BE2C (cell line): ENCODE results near the gene OXA1L.
"Not testable (repeated sequence)": the region's sequence is repeated elsewhere in the genome, so short reads cannot be mapped to it uniquely, and the experiment has no call there.

Experiments
- DNase-seq: peaks from one replicate; pipeline ENCODE4 v3.0.0-alpha.2; 2020
- H3K27me3 ChIP-seq: fragments of 250-450 bp; sonication (Bioruptor Pico); 2 replicates; pipeline ENCODE4 v1.5.1; 2020; ENCODE audit warnings: mild to moderate bottlenecking
- H3K36me3 ChIP-seq: fragments of 250-450 bp; sonication (Bioruptor Pico); 2 replicates; pipeline ENCODE4 v1.5.1; 2020; ENCODE audit warnings: mild to moderate bottlenecking
- H3K4me1 ChIP-seq: fragments of 250-450 bp; sonication (Bioruptor Pico); 2 replicates; pipeline ENCODE4 v1.5.1; 2020
- H3K4me3 ChIP-seq: 2 replicates; pipeline ENCODE4 v1.5.1; 2011; ENCODE audit warnings: low read depth, low read length
- H3K9me3 ChIP-seq: fragments of 250-450 bp; sonication (Bioruptor Pico); 2 replicates; pipeline ENCODE4 v1.5.1; 2020
- TF ChIP-seq, protein P1 (sequence below): IDR thresholded peaks from 2 replicates; pipeline ENCODE4 v1.5.1; 2012; ENCODE audit warnings: mild to moderate bottlenecking, low read depth, low read length

OXA1L gene

DNA sequence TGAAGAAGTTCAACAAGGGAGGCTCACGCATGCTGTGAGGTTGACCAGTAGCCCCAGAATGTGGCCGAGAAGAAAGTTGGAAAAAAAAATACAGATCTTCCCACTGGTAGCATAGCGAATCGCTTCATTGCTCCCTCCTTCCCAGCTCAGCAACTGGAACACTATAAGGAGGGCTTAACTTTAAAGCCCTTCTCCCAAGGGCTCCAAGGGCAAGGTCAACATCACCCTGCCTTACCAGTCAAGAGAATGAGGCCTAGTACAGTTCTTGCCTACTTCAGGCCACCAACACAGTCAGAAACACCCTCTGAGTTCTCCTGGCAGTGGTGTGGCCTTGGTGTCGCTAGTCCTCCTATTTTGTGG, 14.4 kb downstream of the OXA1L start:
- no peaks in the 10 kb centered on the region for H3K9me3 ChIP-seq
- no peak overlapping the region for H3K4me3 ChIP-seq
- TF ChIP-seq, protein P1, sequence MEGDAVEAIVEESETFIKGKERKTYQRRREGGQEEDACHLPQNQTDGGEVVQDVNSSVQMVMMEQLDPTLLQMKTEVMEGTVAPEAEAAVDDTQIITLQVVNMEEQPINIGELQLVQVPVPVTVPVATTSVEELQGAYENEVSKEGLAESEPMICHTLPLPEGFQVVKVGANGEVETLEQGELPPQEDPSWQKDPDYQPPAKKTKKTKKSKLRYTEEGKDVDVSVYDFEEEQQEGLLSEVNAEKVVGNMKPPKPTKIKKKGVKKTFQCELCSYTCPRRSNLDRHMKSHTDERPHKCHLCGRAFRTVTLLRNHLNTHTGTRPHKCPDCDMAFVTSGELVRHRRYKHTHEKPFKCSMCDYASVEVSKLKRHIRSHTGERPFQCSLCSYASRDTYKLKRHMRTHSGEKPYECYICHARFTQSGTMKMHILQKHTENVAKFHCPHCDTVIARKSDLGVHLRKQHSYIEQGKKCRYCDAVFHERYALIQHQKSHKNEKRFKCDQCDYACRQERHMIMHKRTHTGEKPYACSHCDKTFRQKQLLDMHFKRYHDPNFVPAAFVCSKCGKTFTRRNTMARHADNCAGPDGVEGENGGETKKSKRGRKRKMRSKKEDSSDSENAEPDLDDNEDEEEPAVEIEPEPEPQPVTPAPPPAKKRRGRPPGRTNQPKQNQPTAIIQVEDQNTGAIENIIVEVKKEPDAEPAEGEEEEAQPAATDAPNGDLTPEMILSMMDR, result no peak
- H3K4me1 ChIP-seq, result no peaks in the 10 kb centered on the region
- H3K36me3 ChIP-seq, result no peaks in the 10 kb centered on the region
- no peaks in the 10 kb centered on the region for H3K27me3 ChIP-seq
- no peak for DNase-seq

DNA sequence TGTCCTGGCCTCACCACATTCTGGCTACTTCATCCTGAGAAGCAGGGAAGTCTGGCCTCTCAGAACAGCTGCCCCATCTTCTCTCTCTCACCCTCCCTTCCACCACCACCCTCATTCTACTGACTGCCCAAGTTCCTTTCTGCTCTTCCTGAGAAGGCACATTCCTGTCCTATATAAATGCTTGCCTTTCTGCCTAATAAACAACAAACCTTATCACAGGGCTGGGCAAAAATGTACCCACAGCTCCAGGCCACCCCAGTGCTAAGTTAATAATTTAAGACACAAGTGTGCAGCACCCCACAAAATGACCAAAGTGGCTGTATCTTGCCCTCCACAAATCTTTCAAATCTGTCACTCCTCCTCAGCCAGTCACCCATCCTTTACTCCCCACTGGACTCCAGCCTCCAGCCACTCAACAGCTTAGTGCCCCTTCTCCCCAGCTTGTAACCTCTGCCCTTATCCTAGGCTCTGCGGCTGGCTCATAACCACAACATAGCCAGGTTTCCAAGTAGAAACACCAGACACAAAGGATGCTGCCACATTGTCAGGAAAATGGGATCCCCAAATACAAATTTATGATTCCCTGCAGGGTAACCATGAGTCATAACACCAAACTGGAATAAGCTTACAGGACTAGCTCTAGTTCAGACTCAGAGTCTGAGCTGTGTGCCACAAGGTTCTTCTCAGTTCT, 15.0 kb downstream of the OXA1L start:
- no peaks in the 10 kb centered on the region for H3K4me1 ChIP-seq
- H3K36me3 ChIP-seq, result no peaks in the 10 kb centered on the region
- H3K27me3 ChIP-seq, result no peaks in the 10 kb centered on the region
- no peaks in the 10 kb centered on the region for H3K9me3 ChIP-seq
- no peak overlapping the region for H3K4me3 ChIP-seq
- TF ChIP-seq, protein P1, result no peak
- DNase-seq, result no peak

DNA sequence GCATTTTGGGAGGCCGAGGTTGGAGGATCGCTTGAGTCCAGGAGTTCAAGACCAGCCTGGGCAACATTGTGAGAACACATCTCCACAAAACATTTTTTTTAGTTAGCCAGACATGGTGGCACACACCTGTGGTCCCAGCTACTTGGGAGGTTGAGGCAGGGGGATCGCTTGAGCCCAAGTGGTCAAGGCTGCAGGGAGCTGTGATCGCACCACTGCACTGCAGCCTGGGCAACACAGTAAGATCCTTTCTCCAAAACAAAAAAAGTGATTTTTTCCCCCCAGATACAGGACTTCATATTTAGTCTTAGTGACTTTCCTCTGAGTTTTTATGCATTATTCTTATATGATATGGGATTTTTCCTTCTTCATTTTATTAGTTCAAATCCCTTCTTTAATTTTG, 20.2 kb downstream of the OXA1L start:
- no peaks in the 10 kb centered on the region for H3K36me3 ChIP-seq
- peaks cover 5% of the 10 kb centered on the region for H3K27me3 ChIP-seq
- no peak for DNase-seq
- peaks cover 2% of the 10 kb centered on the region; the same call in 1 of the 2 replicates for H3K4me1 ChIP-seq
- no peak overlapping the region for H3K4me3 ChIP-seq
- no peaks in the 10 kb centered on the region for H3K9me3 ChIP-seq
- TF ChIP-seq, protein P1, result no peak

DNA sequence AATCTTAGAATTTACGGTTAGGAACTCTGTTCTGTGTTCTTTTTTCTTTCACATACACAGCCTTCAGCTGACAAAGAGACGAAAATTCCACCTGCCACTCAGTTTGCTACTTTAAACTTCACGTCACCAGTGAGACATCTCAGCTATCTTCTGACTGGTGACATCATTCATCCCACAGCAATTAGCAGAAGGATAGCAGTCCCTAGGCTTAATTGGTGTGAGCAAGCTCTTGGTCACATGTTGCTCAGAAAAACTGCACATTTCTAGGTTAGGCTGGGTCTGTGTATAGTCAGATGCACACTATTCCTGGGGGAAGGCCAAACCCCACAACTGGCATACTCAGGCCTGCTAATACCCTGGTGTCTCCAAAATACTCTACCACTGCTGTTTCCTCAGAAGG, 24.8 kb downstream of the OXA1L start:
- no peaks in the 10 kb centered on the region for H3K36me3 ChIP-seq
- DNase-seq, result no peak

DNA sequence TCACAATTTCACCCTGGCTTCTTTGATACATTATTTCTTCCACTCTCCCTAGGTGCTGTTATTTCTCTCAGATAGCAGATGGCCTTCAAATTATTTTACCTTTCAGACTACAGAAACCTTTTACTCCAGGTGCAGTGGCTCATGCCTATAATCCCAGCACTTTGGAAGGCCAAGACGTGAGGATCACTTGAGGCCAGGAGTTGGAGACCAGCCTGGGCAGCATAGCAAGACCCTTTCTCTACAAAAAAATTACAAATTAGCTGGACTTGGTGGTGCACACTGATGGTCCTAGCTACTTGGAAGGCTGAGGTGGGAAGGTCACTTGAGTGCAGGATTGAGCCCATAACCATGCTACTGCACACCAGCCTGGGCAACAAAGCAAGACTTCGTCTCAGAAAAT, 25.7 kb downstream of the OXA1L start:
- H3K4me3 ChIP-seq, result no peak overlapping the region
- DNase-seq, result no peak
- peaks cover 2% of the 10 kb centered on the region; the same call in 1 of the 2 replicates for H3K4me1 ChIP-seq
- no peaks in the 10 kb centered on the region; the same call in 1 of the 2 replicates for H3K9me3 ChIP-seq
- H3K27me3 ChIP-seq, result peaks cover 33% of the 10 kb centered on the region
- no peaks in the 10 kb centered on the region for H3K36me3 ChIP-seq
- TF ChIP-seq, protein P1, result no peak

More for the DNA sequence above, 24.8 kb downstream of the OXA1L start:
- Histone ChIP-seq H3K4me1 (peaks cover 2% of the 10 kb centered on the region; the same call in 1 of the 2 replicates), H3K4me3 (no peak overlapping the region), H3K27me3 (peaks cover 26% of the 10 kb centered on the region), H3K9me3 (no peaks in the 10 kb centered on the region; the same call in 1 of the 2 replicates)
- TF ChIP-seq, protein P1, result no peak

DNA sequence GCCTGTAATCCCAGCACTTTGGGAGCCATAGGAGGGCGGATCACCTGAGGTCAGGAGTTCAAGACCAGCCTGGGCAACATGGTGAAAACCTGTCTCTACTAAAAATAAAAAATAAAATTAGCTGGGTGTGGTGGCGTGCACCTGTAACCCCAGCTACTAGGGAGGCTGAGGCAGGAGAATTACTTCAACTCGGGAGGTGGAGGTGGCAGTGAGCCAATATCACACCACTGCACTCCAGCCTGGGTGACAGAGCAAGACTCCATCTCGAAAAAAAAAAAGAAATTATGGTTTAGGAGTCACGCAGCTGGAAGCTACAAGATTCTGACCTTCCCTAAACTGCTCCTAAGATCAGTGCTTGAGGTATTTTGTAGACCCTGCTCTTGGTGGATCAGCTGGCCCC, 27.1 kb downstream of the OXA1L start:
- not testable (repeated sequence) for H3K4me3 ChIP-seq, H3K9me3 ChIP-seq, H3K36me3 ChIP-seq, H3K4me1 ChIP-seq, DNase-seq
- peaks cover 36% of the 10 kb centered on the region for H3K27me3 ChIP-seq

GRCh38 chr14:22793976-22794375, 27.5 kb downstream of the OXA1L start:
- TF ChIP-seq, protein P1, result no peak
- peaks cover 2% of the 10 kb centered on the region; the same call in 1 of the 2 replicates for H3K4me1 ChIP-seq
- DNase-seq, result no peak

More at GRCh38 chr14:22793976-22794375, 27.5 kb downstream of the OXA1L start:
- H3K36me3 ChIP-seq, result no peaks in the 10 kb centered on the region
- no peaks in the 10 kb centered on the region; the same call in 1 of the 2 replicates for H3K9me3 ChIP-seq
- H3K27me3 ChIP-seq, result peaks cover 40% of the 10 kb centered on the region
- no peak overlapping the region for H3K4me3 ChIP-seq
